ENCODE measurements around the gene XIAP.

DNA sequence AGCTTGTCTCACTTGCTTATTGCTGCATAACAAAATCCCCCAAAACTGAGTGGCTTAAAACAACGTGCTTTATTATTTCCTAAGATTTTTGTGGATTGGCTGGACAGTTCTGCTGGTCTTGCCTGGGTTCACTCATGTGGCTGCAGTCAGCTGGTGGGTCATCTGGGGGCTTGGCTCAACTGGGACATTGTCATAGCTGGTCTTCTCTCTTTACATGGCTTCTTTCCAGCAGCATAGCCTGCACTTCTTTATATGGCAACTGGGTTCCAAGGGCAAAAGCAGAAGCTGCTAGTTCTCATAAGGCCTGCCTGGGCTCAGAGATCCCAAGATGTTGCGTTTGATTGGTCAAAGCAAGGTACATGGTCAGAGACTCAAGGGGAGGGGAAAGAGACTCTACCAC is 68.0 kb downstream of the XIAP start:
- no peak for TF ChIP-seq POLR2AphosphoS5 (IDR thresholded peaks at IDR 0.05; ENCODE audit: low read depth, low read length)
- TF ChIP-seq, protein P1, sequence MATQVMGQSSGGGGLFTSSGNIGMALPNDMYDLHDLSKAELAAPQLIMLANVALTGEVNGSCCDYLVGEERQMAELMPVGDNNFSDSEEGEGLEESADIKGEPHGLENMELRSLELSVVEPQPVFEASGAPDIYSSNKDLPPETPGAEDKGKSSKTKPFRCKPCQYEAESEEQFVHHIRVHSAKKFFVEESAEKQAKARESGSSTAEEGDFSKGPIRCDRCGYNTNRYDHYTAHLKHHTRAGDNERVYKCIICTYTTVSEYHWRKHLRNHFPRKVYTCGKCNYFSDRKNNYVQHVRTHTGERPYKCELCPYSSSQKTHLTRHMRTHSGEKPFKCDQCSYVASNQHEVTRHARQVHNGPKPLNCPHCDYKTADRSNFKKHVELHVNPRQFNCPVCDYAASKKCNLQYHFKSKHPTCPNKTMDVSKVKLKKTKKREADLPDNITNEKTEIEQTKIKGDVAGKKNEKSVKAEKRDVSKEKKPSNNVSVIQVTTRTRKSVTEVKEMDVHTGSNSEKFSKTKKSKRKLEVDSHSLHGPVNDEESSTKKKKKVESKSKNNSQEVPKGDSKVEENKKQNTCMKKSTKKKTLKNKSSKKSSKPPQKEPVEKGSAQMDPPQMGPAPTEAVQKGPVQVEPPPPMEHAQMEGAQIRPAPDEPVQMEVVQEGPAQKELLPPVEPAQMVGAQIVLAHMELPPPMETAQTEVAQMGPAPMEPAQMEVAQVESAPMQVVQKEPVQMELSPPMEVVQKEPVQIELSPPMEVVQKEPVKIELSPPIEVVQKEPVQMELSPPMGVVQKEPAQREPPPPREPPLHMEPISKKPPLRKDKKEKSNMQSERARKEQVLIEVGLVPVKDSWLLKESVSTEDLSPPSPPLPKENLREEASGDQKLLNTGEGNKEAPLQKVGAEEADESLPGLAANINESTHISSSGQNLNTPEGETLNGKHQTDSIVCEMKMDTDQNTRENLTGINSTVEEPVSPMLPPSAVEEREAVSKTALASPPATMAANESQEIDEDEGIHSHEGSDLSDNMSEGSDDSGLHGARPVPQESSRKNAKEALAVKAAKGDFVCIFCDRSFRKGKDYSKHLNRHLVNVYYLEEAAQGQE (IDR thresholded peaks at IDR 0.05; ENCODE audit: insufficient read depth in 1 of 2, low read depth in 2 of 2, low read length in 2 of 2): no peak
- TF ChIP-seq TAF1 (IDR thresholded peaks at IDR 0.05; ENCODE audit: borderline replicate concordance, insufficient read depth, low read length): no peak
